Stimulated activated CD4-positive, alpha-beta T cell treated with anti-CD3 and anti-CD28 coated beads, TNF-alpha, amount 100 ng/mL, for 4 hours (primary cell): ENCODE measurements around the gene ADCY4.
A peak's percentile ranks its signal among the peaks of the same experiment; 100 is the strongest.
"Not testable (repeated sequence)": the region's sequence is repeated elsewhere in the genome, so short reads cannot be mapped to it uniquely, and the experiment has no call there.

Experiments
- DNase-seq, 3 experiments: peaks; one replicate each; pipeline ENCODE4 v3.0.0-alpha.2; 2020; ENCODE audit warnings: low read depth in 3 of 3

The ADCY4 gene

GRCh38 chr14:24366721-24367513, 32.0 kb upstream of the ADCY4 start:
- DNase-seq: no peak

DNA sequence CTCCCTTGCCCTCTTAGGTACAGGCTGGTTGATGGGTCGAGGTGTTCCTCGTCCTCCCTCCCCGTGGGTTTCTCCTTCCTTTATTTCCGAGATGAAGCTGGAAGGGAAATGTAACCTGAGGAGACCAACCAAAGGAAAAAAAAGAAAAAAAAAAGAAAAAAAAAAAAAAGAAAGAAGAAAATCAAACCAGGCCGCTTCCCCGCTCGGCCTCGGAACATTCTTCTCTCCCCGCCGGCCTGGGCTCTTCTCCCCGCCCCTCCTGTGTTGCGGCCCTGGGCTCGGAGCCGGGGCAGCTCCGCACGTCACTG, 31.5 kb upstream of the ADCY4 start:
- DNase-seq: no peak

DNA sequence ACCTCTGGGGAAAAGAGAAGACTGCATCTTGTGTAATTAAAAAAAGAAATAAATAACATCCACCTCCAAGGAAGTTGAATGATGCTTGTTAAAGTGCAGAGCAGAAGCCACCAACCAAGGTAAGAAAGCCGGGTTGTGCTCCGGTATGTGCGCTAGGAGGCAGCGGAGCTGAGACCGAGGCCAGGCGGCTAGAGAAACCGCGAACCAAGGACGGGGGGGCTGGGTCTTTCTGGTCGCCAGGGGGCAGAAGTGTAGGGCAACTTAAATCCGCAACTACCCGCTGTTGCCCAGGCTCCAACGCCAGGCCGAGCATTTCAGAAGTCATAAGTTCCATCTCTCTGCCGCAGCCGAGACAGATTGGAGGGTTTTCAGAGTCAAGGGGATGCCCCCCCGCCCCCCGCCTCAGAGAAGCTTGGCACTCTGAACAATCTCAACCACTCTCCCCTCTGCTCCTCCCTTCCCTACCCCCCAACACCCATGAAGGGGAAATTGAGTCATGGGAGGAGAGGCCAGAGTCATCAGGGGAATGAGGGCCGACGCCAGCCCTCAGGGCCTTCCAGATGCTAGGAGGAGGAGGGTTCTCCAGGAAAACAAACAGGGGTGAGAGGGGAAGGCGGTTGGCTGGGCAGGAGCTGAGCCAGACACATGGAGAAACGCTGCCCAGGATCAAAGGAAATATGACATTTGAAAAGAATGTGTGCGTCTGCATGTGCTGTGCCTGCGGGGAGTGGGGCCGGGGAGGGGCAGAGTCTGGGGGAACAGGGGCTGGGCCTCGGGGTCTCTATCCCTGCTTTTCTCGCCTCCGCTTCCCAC, 30.9 kb upstream of the ADCY4 start:
- DNase-seq: peak; percentile 24 to 39 (median 33)

- DNase-seq: no peak
Observed at GRCh38 chr14:24364841-24365240, 30.0 kb upstream of the ADCY4 start.

GRCh38 chr14:24363401-24363800, 28.5 kb upstream of the ADCY4 start:
- no peak for DNase-seq

- no peak for DNase-seq
Observed at GRCh38 chr14:24362241-24362960, 27.5 kb upstream of the ADCY4 start.

- DNase-seq: no peak
Observed at GRCh38 chr14:24361326-24361725, 26.5 kb upstream of the ADCY4 start.

DNA sequence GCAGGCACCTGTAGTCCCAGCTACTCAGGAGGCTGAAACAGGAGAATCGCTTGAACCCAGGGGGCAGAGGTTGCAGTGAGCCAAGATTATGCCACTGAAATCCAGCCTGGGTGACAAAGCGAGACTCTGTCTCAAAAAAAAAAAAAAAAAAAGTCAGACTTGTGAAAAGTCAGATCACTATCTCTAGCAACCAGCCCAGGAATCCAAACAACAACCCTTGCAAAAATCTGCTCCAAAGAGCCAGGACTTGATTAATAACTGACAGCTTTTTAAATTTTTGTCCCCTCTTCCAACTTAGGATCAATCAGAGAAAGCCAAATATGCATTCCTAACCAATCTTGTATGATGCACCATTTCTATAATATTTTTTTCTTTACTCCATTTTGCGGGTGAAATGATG, 25.4 kb upstream of the ADCY4 start:
- no peak for DNase-seq

DNA sequence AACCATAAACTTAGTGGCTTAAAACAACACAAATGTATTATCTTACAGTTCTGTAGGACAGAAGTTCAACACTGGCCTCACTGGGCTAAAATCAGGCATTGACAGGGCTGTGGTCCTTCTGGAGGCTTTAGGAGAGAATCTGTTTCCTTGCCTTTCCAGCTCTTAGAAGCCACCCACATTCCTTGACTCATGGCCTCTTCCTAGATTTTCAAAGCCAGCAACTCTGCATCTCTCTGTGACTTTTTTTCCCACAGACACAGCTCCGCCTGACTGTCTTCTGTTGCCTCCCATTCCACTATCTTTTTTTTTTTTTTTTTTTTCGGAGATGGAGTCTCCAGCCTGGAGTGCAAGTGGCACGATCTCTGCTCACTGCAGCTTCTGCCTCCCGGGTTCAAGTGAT, 21.3 kb upstream of the ADCY4 start:
- DNase-seq: no peak

- no peak for DNase-seq
Observed at GRCh38 chr14:24355009-24355408, 20.1 kb upstream of the ADCY4 start.

DNA sequence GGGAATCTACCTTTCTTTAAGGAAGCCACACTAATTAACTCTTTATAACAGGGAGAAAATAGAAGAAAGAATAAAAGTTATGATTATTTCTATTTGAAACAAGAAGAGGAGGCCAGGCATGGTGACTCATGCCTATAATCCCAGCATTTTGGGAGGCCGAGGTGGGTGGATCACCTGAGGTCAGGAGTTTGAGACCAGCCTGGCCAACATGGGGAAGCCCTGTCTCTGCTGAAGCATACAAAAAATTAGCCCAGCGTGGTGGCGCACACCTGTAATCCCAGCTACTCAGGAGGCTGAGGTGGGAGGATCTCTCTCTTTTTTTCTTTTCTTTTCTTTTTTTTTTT, 19.6 kb upstream of the ADCY4 start:
- DNase-seq: not testable (repeated sequence)

DNA sequence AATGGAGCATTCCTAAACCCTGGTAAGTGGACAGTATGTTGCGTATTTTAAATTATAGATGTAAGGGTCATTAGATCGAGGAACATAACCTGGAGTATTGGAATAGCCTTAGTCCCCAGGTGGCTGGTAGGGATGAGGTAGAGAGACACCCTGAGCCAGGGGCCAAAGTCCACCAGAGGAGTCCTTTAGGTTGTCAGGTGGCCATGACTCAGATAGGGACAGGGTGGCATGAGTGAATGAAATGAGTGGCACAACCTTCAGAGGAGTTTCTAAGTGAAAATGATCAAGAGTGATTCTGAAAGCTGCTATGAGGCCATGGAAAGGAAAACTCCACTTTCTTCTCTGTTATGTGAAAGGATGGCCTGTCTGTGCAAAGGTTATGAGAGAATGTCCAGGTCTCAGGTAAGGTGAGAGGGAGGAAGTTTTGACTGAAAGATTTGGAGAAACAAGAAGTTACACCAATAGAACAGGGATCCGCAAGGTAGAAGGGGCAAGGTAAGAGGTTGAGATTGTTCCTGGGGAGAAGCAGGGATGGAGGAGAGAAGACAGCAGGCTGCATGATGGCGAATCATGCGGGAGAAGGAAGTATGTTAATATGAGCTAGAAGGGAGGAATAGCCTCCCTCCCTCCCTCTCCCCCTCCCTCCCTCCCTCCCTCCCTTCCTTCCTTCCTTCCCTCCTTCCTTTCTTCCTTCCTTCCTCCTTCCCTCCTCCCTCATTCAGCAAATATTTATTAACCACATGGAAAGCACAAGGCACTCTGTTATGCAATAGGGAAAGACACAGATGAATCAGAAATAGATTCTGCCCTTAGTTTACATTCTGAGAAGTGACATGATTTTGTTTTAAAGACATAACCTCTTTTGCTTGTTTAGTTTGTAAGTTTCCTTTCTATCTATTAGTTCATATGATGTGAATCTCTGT, 18.9 kb upstream of the ADCY4 start:
- no peak for DNase-seq

DNA sequence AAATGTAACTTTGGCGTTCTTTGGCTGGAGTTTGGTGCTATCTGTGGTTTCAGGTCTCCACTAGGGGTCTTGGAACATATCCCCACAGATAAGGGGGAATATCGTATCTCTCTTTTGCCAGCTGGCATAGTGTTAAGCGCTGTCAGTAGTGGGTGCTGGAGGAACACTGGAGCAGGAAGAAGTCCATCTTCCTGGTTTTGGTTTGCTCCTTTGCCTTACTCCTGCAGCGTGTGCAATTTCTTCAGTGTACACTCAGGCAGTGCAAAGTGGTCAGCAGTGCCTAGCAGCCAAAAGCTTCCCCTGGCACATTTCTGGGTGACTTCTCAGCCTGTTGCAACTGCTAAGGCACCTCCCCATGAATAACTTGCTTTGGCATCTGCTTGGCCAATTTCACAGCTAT, 16.6 kb upstream of the ADCY4 start:
- DNase-seq: no peak

GRCh38 chr14:24349742-24350141, 14.9 kb upstream of the ADCY4 start:
- DNase-seq: no peak

- no peak for DNase-seq
Observed at GRCh38 chr14:24348186-24348585, 13.3 kb upstream of the ADCY4 start.

GRCh38 chr14:24347134-24347533, 12.3 kb upstream of the ADCY4 start:
- no peak for DNase-seq

DNA sequence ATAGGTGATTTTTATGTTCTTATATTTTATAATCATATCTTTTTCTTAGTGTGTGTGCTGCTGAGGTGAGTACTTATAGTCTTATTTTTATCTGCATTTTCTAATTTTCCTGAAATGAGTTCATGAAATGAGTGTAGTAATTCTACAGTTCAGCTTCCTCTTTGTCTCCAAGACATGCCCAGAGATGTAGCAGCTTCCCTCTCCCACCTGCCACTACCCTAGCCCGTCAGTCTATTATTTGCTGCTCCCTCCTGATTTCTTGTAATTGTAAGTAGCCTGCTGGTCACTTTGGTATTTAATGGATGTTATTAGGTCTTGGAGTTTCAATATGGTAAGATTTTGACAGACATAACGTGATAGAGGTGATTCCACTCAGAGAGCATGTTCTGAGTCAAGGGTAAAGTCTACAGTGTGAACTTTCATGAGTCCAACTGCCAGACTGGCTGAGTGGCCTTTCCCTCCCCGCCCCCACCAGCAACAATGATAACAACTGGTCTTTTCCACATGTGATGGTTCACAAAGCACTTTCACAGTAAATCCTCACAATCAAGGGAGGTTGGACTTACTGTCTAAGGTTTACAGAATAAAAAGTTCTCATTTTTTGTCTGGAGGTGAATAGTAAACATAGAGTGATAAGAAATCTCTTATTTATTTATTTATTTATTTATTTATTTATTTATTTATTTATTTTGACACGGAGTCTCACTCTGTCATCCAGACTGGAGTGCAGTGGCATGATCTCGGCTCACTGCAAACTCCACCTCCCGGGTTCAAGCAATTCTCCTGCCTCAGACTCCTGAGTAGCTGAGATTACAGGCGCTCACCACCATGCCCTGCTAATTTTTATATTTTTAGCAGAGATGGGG, 9.2 kb upstream of the ADCY4 start:
- DNase-seq: no peak

DNA sequence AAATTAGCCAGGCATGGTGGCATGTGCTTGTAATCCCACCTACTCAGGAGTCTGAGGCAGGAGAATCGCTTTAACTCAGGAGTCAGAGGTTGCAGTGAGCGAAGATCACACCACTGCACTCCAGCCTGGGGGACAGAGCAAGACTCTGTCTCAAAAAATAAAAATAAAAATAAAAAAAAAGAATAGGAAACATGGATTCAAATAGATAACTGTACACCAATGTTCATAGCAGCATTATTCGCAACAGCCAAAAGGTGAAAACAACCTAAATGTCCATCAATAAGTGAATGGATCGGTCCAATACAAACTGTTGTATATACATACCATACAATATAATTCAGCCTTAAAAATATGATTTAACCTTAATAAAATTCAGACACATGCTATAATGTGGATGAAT, 8.0 kb upstream of the ADCY4 start:
- no peak for DNase-seq

DNA sequence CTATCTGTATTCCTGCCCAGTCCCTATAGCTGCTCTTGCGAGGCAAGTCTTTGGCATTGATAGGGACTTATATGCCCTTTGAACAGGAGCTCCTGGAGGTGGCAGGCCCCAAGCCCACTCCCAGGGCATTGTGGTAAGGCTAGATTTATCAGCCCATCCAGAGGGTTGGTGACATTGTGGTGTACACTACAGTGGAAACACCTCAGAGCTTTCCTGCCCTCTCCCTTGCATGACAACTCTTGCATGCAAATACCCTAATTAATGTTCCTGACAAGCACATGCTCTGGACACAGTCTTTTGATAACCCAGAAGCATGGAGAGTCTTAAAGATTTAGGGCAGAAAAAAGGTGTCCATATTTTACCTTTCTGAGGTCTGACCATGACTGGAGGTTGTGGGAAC, 5.7 kb upstream of the ADCY4 start:
- DNase-seq: no peak

- peak; percentile 42 to 54 (median 44) for DNase-seq
Observed at GRCh38 chr14:24339284-24340151, 4.6 kb upstream of the ADCY4 start, which contains the start of gene RIPK3. RIPK3 (minus strand) TSS chr14:24339991; CDS start chr14:24339826, 165 bp downstream.
